Keratinocyte (primary cell): ENCODE data around the gene SEC23A. TPM values are rescaled to one million over a fixed set of nuclear protein-coding genes. Genes with fewer than 3 reads are reported as not detected.
"Not testable (repeated sequence)": the region's sequence is repeated elsewhere in the genome, so short reads cannot be mapped to it uniquely, and the experiment has no call there.

Experiments used
- DNase-seq: peaks from one replicate; pipeline ENCODE4 v3.0.0-alpha.2; 2011; ENCODE audit warnings: low read depth, missing footprints, low spot score
- FAIRE-seq: peaks from 2 replicates; lab custom pipeline; 2011; peaks lifted over from hg19 to GRCh38; lab: Jason Lieb, UNC
- H2AFZ ChIP-seq: 2 replicates; pipeline ENCODE4 v1.6.0; 2012; ENCODE audit warnings: low read length, control low read depth, inconsistent platforms; ENCODE audit not compliant: control insufficient read depth
- H3K27ac ChIP-seq: 2 replicates; pipeline ENCODE4 v1.5.1; 2011; ENCODE audit warnings: low read length; ENCODE audit not compliant: control insufficient read depth, insufficient read depth
- H3K27me3 ChIP-seq: 3 replicates; pipeline ENCODE4 v1.6.0; 2011; ENCODE audit warnings: low read length; ENCODE audit not compliant: control insufficient read depth, insufficient read depth; ENCODE audit errors: extremely low read depth
- H3K36me3 ChIP-seq, 2 experiments: 2 replicates in 1 of 2; 3 replicates in 1 of 2; pipeline ENCODE4 v1.5.1; 2011; ENCODE audit warnings: low read length in 2 of 2, mild to moderate bottlenecking in 1 of 2; ENCODE audit not compliant: control insufficient read depth in 2 of 2, insufficient read depth in 2 of 2; ENCODE audit errors: extremely low read depth in 1 of 2
- H3K4me1 ChIP-seq: 3 replicates; pipeline ENCODE4 v1.5.1; 2011; ENCODE audit warnings: low read length; ENCODE audit not compliant: control insufficient read depth, insufficient read depth; ENCODE audit errors: extremely low read depth
- H3K4me2 ChIP-seq: 3 replicates; pipeline ENCODE4 v1.6.0; 2011; ENCODE audit warnings: low read depth, low read length; ENCODE audit not compliant: control insufficient read depth, insufficient read depth; ENCODE audit errors: extremely low read depth
- H3K4me3 ChIP-seq, 3 experiments: fragments of 200-600 bp in 1 of 3; sonication (generic) in 1 of 3; 2 replicates in 2 of 3; 3 replicates in 1 of 3; pipeline ENCODE4 v1.5.1; 2011 to 2016; ENCODE audit warnings: low read length in 3 of 3, mild to moderate bottlenecking in 3 of 3, control low read depth in 2 of 3, inconsistent platforms in 1 of 3, low read depth in 1 of 3, mixed read lengths in 1 of 3, mixed run types in 1 of 3, moderate library complexity in 1 of 3; ENCODE audit not compliant: control insufficient read depth in 2 of 3, insufficient read depth in 2 of 3; ENCODE audit errors: extremely low read depth in 1 of 3
- H3K79me2 ChIP-seq: 2 replicates; pipeline ENCODE4 v1.6.0; 2012; ENCODE audit warnings: low read length; ENCODE audit not compliant: control insufficient read depth, insufficient read depth
- H3K9ac ChIP-seq: 3 replicates; pipeline ENCODE4 v1.6.0; 2011; ENCODE audit warnings: low read length; ENCODE audit not compliant: control insufficient read depth, insufficient read depth; ENCODE audit errors: extremely low read depth
- H3K9me1 ChIP-seq: 3 replicates; pipeline ENCODE4 v1.6.0; 2011; ENCODE audit warnings: low read length; ENCODE audit not compliant: control insufficient read depth, insufficient read depth; ENCODE audit errors: extremely low read depth
- H3K9me3 ChIP-seq: 2 replicates; pipeline ENCODE4 v1.5.1; 2012; ENCODE audit warnings: low read depth, low read length; ENCODE audit not compliant: control insufficient read depth
- H4K20me1 ChIP-seq: 3 replicates; pipeline ENCODE4 v1.6.0; 2011; ENCODE audit warnings: low read length; ENCODE audit not compliant: control insufficient read depth, insufficient read depth; ENCODE audit errors: extremely low read depth
- EZH2 ChIP-seq: IDR thresholded peaks from one replicate; pipeline ENCODE4 v1.6.1; 2012; ENCODE audit warnings: inconsistent platforms, mild to moderate bottlenecking, low read length, moderate library complexity
- dilution Hi-C: fragments of 300-500 bp; cut with MboI; formaldehyde crosslinking; loops from one replicate; pipeline ENCODE4 v1.7.0; 2020; ENCODE audit warnings: low sequenced_read_pairs; ENCODE audit not compliant: extremely low pct_ligation_motif_present
- polyA plus RNA-seq, 5 experiments: library from polyadenylated mRNA; depleted of rRNA in 3 of 5; stranded (reverse) in 3 of 5; stranded (forward) in 1 of 5; unstranded in 1 of 5; fragments of >200 nt; gene quantifications; 1 replicate in 1 of 5; 2 replicates in 3 of 5; 3 replicates in 1 of 5; pipeline versions ENCODE4 v1.2.1 to v1.2.3, GENCODE V29; 2011 to 2012; ENCODE audit warnings: missing spikeins in 2 of 5, low read depth in 1 of 5, low replicate concordance in 1 of 5
- TF ChIP-seq, protein P1 (sequence below), 3 experiments: IDR thresholded peaks in 1 of 3; conservative IDR thresholded peaks in 1 of 3; optimal IDR thresholded peaks in 1 of 3; 2 replicates in 2 of 3; 3 replicates in 1 of 3; pipeline versions ENCODE3 to v1.5.1; 2011; ENCODE audit warnings: low read length in 3 of 3, mild to moderate bottlenecking in 3 of 3, moderate library complexity in 2 of 3, control low read depth in 1 of 3, inconsistent platforms in 1 of 3; ENCODE audit not compliant: insufficient read depth in 2 of 3; ENCODE audit errors: extremely low read depth in 1 of 3

SEC23A gene
- polyA plus RNA-seq, 1 donor (not counting 4 experiments of a cell fraction or from before 2014, with no cell fraction given) = 79.6 TPM

DNA sequence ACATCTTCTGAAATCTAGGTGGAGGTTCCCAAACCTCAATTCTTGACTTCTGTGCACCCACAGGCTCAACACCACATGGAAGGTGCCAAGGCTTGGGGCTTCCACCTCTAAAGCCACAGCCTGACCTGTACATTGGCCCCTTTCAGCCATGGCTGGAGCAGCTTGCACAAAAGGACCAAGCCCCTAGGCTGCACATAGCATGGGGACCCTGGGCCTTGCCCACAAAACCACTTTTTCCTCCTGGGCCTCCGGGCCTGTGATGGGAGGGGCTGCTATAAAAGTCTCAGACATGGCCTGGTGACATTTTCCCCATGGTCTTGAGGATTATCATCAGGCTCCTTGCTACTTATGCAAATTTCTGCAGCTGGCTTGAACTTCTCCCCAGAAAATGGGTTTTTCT is 38.6 kb upstream of the SEC23A start:
- H3K4me2 ChIP-seq, H3K79me2 ChIP-seq, DNase-seq, FAIRE-seq, H3K9me1 ChIP-seq, dilution Hi-C loops, H2AFZ ChIP-seq, H3K27me3 ChIP-seq, H3K9me3 ChIP-seq, H3K4me3 ChIP-seq, H3K27ac ChIP-seq, H3K4me1 ChIP-seq, H3K36me3 ChIP-seq, H3K9ac ChIP-seq, H4K20me1 ChIP-seq: not testable (repeated sequence)

DNA sequence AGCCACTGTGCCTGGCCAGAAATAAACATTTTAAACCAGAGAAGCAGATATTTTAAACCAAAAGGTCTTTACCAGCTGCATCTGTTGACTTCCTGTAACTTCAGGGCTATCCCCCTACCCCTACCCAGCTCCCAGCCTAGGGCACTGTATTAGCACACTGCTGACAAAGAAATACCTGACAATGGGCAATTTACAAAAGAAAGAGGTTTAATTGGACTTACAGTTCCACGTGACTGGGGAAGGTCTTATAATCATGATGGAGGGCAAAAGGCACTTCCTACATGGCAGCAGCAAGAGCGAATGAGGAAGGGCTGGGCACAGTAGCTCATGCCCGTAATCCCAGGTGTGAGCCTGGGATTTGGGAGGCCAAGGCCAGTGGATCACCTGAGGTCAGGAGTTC is 37.1 kb upstream of the SEC23A start:
- H2AFZ ChIP-seq = no peak overlapping the region
- no peak overlapping the region for H3K4me3 ChIP-seq
- H3K36me3 ChIP-seq = peaks cover 3 to 6% of the 10 kb centered on the region in 2 experiments
- no peak for TF ChIP-seq EZH2
- TF ChIP-seq, protein P1, sequence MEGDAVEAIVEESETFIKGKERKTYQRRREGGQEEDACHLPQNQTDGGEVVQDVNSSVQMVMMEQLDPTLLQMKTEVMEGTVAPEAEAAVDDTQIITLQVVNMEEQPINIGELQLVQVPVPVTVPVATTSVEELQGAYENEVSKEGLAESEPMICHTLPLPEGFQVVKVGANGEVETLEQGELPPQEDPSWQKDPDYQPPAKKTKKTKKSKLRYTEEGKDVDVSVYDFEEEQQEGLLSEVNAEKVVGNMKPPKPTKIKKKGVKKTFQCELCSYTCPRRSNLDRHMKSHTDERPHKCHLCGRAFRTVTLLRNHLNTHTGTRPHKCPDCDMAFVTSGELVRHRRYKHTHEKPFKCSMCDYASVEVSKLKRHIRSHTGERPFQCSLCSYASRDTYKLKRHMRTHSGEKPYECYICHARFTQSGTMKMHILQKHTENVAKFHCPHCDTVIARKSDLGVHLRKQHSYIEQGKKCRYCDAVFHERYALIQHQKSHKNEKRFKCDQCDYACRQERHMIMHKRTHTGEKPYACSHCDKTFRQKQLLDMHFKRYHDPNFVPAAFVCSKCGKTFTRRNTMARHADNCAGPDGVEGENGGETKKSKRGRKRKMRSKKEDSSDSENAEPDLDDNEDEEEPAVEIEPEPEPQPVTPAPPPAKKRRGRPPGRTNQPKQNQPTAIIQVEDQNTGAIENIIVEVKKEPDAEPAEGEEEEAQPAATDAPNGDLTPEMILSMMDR (optimal IDR thresholded peaks at IDR 0.05 in 1 of 3, IDR thresholded peaks at IDR 0.05 in 1 of 3, conservative IDR thresholded peaks at IDR 0.05 in 1 of 3; ENCODE audit: extremely low read depth in 1 of 3, insufficient read depth in 2 of 3, low read length in 3 of 3) = no peak
- no peaks in the 10 kb centered on the region for H4K20me1 ChIP-seq
- no peaks in the 10 kb centered on the region for H3K4me1 ChIP-seq
- no peak overlapping the region for H3K9ac ChIP-seq
- H3K27ac ChIP-seq = no peak overlapping the region
- H3K4me2 ChIP-seq = no peak overlapping the region
- no peak for FAIRE-seq
- H3K27me3 ChIP-seq = no peaks in the 10 kb centered on the region
- no peaks in the 10 kb centered on the region for H3K9me3 ChIP-seq
- no peaks in the 10 kb centered on the region for H3K79me2 ChIP-seq
- dilution Hi-C loops = no loop called here
- H3K9me1 ChIP-seq = no peaks in the 10 kb centered on the region
- DNase-seq = no peak

DNA sequence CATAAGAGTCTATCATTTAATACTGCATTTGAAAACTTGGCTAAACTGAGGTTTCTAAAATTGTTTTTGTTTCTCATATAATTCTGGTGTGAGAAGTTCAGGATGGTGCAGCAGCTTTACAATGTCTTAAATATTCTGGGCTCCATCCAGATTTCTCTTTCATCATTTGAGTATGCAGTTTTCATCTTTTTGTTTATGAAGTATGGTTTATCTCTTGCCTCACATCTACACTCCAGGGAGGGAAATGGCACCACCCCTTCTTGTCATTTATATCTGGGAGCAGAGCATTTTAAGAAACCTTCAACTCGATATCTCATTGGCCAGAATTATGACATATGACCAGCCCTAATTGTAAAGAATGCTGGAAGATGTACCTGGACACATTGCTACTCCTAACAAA is 35.4 kb upstream of the SEC23A start:
- FAIRE-seq = no peak
- H3K27ac ChIP-seq = no peak overlapping the region
- dilution Hi-C loops = no loop called here
- H3K4me3 ChIP-seq = no peak overlapping the region
- no peaks in the 10 kb centered on the region for H3K27me3 ChIP-seq
- no peaks in the 10 kb centered on the region for H3K9me3 ChIP-seq
- H3K36me3 ChIP-seq = peaks cover 3 to 9% of the 10 kb centered on the region in 2 experiments
- H4K20me1 ChIP-seq = no peaks in the 10 kb centered on the region
- DNase-seq = no peak
- H3K4me2 ChIP-seq = no peak overlapping the region
- H3K79me2 ChIP-seq = no peaks in the 10 kb centered on the region
- no peaks in the 10 kb centered on the region for H3K9me1 ChIP-seq
- no peak overlapping the region for H2AFZ ChIP-seq
- no peak overlapping the region for H3K9ac ChIP-seq
- no peaks in the 10 kb centered on the region for H3K4me1 ChIP-seq
- TF ChIP-seq, protein P1 (optimal IDR thresholded peaks at IDR 0.05 in 1 of 3, IDR thresholded peaks at IDR 0.05 in 1 of 3, conservative IDR thresholded peaks at IDR 0.05 in 1 of 3; ENCODE audit: extremely low read depth in 1 of 3, insufficient read depth in 2 of 3, low read length in 3 of 3) = no peak
- no peak for TF ChIP-seq EZH2

DNA sequence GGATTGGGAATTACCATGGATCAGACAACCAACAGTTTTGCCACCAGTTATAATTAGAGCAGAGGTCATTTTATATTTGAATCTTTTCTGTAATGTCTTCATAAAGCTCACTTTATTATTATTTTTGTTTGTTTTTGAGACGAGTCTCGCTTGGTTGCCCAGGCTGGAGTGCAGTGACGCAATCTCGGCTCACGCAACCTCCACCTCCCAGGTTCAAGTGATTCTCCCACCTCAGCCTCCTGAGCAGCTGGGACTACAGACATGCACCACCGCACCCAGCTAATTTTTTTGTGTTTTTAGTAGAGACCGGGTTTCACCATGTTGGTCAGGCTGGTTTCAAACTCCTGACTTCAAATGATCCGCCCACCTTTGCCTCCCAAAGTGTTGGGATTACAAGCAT is 34.8 kb upstream of the SEC23A start:
- H3K36me3 ChIP-seq, H3K9ac ChIP-seq, H2AFZ ChIP-seq, DNase-seq, H3K9me3 ChIP-seq, dilution Hi-C loops, H3K9me1 ChIP-seq, H3K4me1 ChIP-seq, H3K27ac ChIP-seq, FAIRE-seq, H3K4me2 ChIP-seq, H3K79me2 ChIP-seq, H3K4me3 ChIP-seq, H4K20me1 ChIP-seq, H3K27me3 ChIP-seq: not testable (repeated sequence)
